Measurements from ENCODE around the gene ILK. TPM values are rescaled to one million over a fixed set of nuclear protein-coding genes. Genes with fewer than 3 reads are reported as not detected.

Gene ILK
- total RNA-seq, 1 donor from 2014 or later = 32.4 TPM

- no peak for ATAC-seq
Observed at GRCh38 chr11:6622261-6623171, 18.9 kb downstream of the ILK start.

- ATAC-seq = no peak
Observed at GRCh38 chr11:6623391-6624363, 20.1 kb downstream of the ILK start.

- ATAC-seq = no peak
Observed at GRCh38 chr11:6625156-6625831, 21.7 kb downstream of the ILK start.

GRCh38 chr11:6625832-6626420, 22.4 kb downstream of the ILK start:
- no peak for ATAC-seq

GRCh38 chr11:6626971-6627761, 23.6 kb downstream of the ILK start:
- ATAC-seq = no peak

GRCh38 chr11:6627762-6628241, 24.2 kb downstream of the ILK start:
- ATAC-seq = no peak

- ATAC-seq = no peak
Observed at GRCh38 chr11:6628526-6628925, 25.0 kb downstream of the ILK start.

- ATAC-seq = no peak
Observed at GRCh38 chr11:6629573-6629891, 26.0 kb downstream of the ILK start.

GRCh38 chr11:6629892-6630631, 26.5 kb downstream of the ILK start:
- ATAC-seq = no peak

GRCh38 chr11:6630632-6631291, 27.2 kb downstream of the ILK start:
- ATAC-seq = no peak

- no peak for ATAC-seq
Observed at GRCh38 chr11:6631361-6631890, 27.9 kb downstream of the ILK start.

- no peak for ATAC-seq
Observed at GRCh38 chr11:6632116-6633073, 28.8 kb downstream of the ILK start.

- no peak for ATAC-seq
Observed at GRCh38 chr11:6633422-6634408, 30.1 kb downstream of the ILK start.

GRCh38 chr11:6634534-6634933, 31.0 kb downstream of the ILK start:
- no peak for ATAC-seq

GRCh38 chr11:6635082-6635932, 31.7 kb downstream of the ILK start:
- ATAC-seq = peak; percentile 46

- no peak for ATAC-seq
Observed at GRCh38 chr11:6636480-6636879, 32.9 kb downstream of the ILK start.

Data from esophagus mucosa (tissue), 1 donor.